Cardiac muscle cell (in vitro differentiated cells and primary cell): ENCODE data around the gene ADAMTS6. TPM values are rescaled to one million over a fixed set of nuclear protein-coding genes. Genes with fewer than 3 reads are reported as not detected.
A peak's percentile ranks its signal among the peaks of the same experiment; 100 is the strongest.

ENCODE experiments used
- DNase-seq, 2 donors: peaks; one replicate each; pipeline versions ENCODE4 v3.0.0 to v3.0.0-alpha.2; 2010 to 2017; ENCODE audit warnings: low read depth in 1 of 2, low spot score in 1 of 2
- H3K27ac ChIP-seq: fragments of 200-600 bp; sonication (generic); 2 replicates; pipeline ENCODE4 v1.5.1; 2016
- H3K27me3 ChIP-seq: fragments of 200-600 bp; sonication (generic); 2 replicates; pipeline ENCODE4 v1.6.0; 2016; ENCODE audit warnings: control low read depth
- H3K36me3 ChIP-seq: fragments of 200-600 bp; sonication (generic); 2 replicates; pipeline ENCODE4 v1.5.1; 2016; ENCODE audit warnings: control low read depth
- H3K4me1 ChIP-seq: fragments of 200-600 bp; sonication (generic); 2 replicates; pipeline ENCODE4 v1.8.1; 2017; ENCODE audit warnings: low read depth, mild to moderate bottlenecking, mixed run types
- H3K4me3 ChIP-seq: fragments of 200-600 bp; sonication (generic); 2 replicates; pipeline ENCODE4 v1.5.1; 2016; ENCODE audit warnings: mild to moderate bottlenecking
- H3K9me3 ChIP-seq: fragments of 200-600 bp; sonication (generic); 2 replicates; pipeline ENCODE4 v1.5.1; 2017; ENCODE audit warnings: low read depth, mild to moderate bottlenecking, control low read depth
- CTCF ChIP-seq: IDR thresholded peaks from 2 replicates; pipeline ENCODE4 v1.5.1; 2012; ENCODE audit warnings: low read depth, mild to moderate bottlenecking, low read length
- polyA plus RNA-seq: library from polyadenylated mRNA; unstranded; fragments of >200 nt; fragmentation: Nextera tagmentation; extraction: Ambion mirVana; gene quantifications from 2 replicates; pipeline ENCODE4 v1.2.1, GENCODE V29; 2016
- total RNA-seq: library from RNA; depleted of rRNA; stranded (reverse); fragments of >200 nt; gene quantifications from 2 replicates; pipeline ENCODE4 v1.2.3, GENCODE V29; 2016

ADAMTS6 gene
- total and polyA plus RNA-seq, 2 experiments from 2014 or later = 3.3 to 21.2 TPM

GRCh38 chr5:65462139-65462705 is 19.5 kb downstream of the ADAMTS6 start:
- H3K4me3 ChIP-seq = no peak overlapping the region
- H3K4me1 ChIP-seq = no peaks in the 10 kb centered on the region
- TF ChIP-seq CTCF = no peak
- no peaks in the 10 kb centered on the region for H3K9me3 ChIP-seq
- no peaks in the 10 kb centered on the region for H3K27me3 ChIP-seq
- no peak overlapping the region for H3K27ac ChIP-seq
- peaks cover 4% of the 10 kb centered on the region for H3K36me3 ChIP-seq
- no peak for DNase-seq

GRCh38 chr5:65461490-65461889 is 20.2 kb downstream of the ADAMTS6 start:
- Histone ChIP-seq H3K36me3 (peaks cover 4% of the 10 kb centered on the region), H3K27ac (no peak overlapping the region), H3K9me3 (no peaks in the 10 kb centered on the region), H3K4me3 (no peak overlapping the region), H3K4me1 (no peaks in the 10 kb centered on the region), H3K27me3 (no peaks in the 10 kb centered on the region)
- DNase-seq = no peak
- no peak for TF ChIP-seq CTCF

GRCh38 chr5:65459995-65460394 is 21.7 kb downstream of the ADAMTS6 start:
- H3K4me3 ChIP-seq = no peak overlapping the region
- TF ChIP-seq CTCF = no peak
- DNase-seq = no peak
- no peaks in the 10 kb centered on the region for H3K27me3 ChIP-seq
- no peak overlapping the region for H3K27ac ChIP-seq
- no peaks in the 10 kb centered on the region for H3K9me3 ChIP-seq
- H3K36me3 ChIP-seq = peaks cover 8% of the 10 kb centered on the region
- H3K4me1 ChIP-seq = no peaks in the 10 kb centered on the region

- Histone ChIP-seq H3K27ac (no peak overlapping the region), H3K27me3 (no peaks in the 10 kb centered on the region), H3K36me3 (peaks cover 8% of the 10 kb centered on the region), H3K4me1 (peaks cover 8% of the 10 kb centered on the region), H3K9me3 (no peaks in the 10 kb centered on the region), H3K4me3 (no peak overlapping the region)
- no peak for TF ChIP-seq CTCF
- no peak for DNase-seq
Observed at GRCh38 chr5:65455064-65455463, 26.7 kb downstream of the ADAMTS6 start.

- TF ChIP-seq CTCF = no peak
- Histone ChIP-seq H3K4me1 (peaks cover 8% of the 10 kb centered on the region), H3K36me3 (peaks cover 4% of the 10 kb centered on the region), H3K27ac (peak overlapping the region; percentile 34), H3K27me3 (no peaks in the 10 kb centered on the region), H3K9me3 (no peaks in the 10 kb centered on the region), H3K4me3 (no peak overlapping the region)
- peak; percentile 5 to 44 for DNase-seq
Observed at GRCh38 chr5:65451436-65451835, 30.3 kb downstream of the ADAMTS6 start.
